ENCODE measurements around the gene TMPRSS13. TPM values are rescaled to one million over a fixed set of nuclear protein-coding genes. Genes with fewer than 3 reads are reported as not detected.
A peak's percentile ranks its signal among the peaks of the same experiment; 100 is the strongest.

The TMPRSS13 gene
- total RNA-seq, 1 experiment from 2014 or later: 0.50 TPM

DNA sequence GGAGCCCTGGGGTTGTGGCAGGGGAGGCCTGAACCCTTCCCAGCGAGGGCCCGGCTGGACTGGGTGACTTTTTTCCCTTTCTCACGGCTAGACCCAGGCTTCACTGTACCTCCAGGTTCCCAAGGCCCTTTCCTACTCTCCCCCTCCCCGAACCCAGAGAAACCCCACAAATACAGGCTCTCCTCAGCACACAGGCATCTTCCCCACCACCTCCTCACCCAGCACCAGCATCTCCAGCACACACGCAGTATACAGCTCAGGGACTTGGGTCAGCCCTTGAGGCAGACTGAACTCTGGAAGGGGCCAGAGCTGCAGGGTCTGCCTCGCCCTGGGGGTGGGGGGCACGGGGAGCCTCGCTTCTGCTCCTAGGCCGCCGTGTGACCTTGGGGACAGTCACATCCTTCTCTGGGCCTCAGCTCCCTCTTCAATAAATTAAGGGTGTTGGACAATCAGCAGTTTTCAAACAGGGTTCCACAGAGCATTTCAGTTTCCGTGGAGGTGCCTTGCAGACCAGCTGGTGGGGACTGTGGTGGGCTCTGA lies 4.5 kb downstream of the TMPRSS13 start:
- Histone ChIP-seq H3K79me1 (ENCODE audit: insufficient read depth, low read depth, low read length, poor library complexity, severe bottlenecking) (no peaks in the 10 kb centered on the region), H2BK120ac (ENCODE audit: low read depth, low read length, poor library complexity, severe bottlenecking) (no peak overlapping the region), H3K56ac (ENCODE audit: insufficient read length, low read depth, low read length) (no peak overlapping the region), H2AK5ac (ENCODE audit: insufficient read length, low read length) (no peak overlapping the region), H3K4ac (ENCODE audit: low read depth, low read length) (no peak overlapping the region), H2BK20ac (ENCODE audit: low read depth, low read length, poor library complexity, severe bottlenecking) (no peak overlapping the region), H3K27me3 (ENCODE audit: insufficient read depth, low read length) (no peaks in the 10 kb centered on the region), H2BK12ac (ENCODE audit: insufficient read length, low read depth, low read length) (no peak overlapping the region), H4K91ac (ENCODE audit: insufficient read length, low read depth, low read length) (no peak overlapping the region), H3K4me1 (ENCODE audit: insufficient read depth, low read length) (peaks cover 4% of the 10 kb centered on the region; the same call in 1 of the 2 replicates), H3K9me3 (ENCODE audit: control insufficient read depth, low read depth, low read length) (no peaks in the 10 kb centered on the region), H3K23ac (ENCODE audit: insufficient read length, low read depth, low read length) (no peak overlapping the region), H3K18ac (ENCODE audit: insufficient read length, low read depth, low read length) (peak overlapping the region; percentile 11), H3K79me2 (ENCODE audit: insufficient read depth, low read length) (no peaks in the 10 kb centered on the region), H3K9ac (ENCODE audit: extremely low read depth, insufficient read length, low read length) (no peak overlapping the region), H3K4me2 (ENCODE audit: insufficient read depth, insufficient read length, low read length) (no peak overlapping the region), H2BK15ac (ENCODE audit: low read depth, low read length) (no peak overlapping the region; the same call in 1 of the 2 replicates), H4K20me1 (ENCODE audit: control insufficient read depth, insufficient read depth, insufficient read length) (no peaks in the 10 kb centered on the region), H4K5ac (ENCODE audit: insufficient read length, low read depth, low read length) (no peak overlapping the region), H4K8ac (replicated peaks; ENCODE audit: insufficient read length, low read depth, low read length) (no peak overlapping the region), H3K14ac (ENCODE audit: insufficient read depth, low read length) (no peak overlapping the region; the same call in 1 of the 2 replicates), H3K27ac (ENCODE audit: insufficient read length, low read depth, low read length) (no peak overlapping the region), H2BK5ac (ENCODE audit: insufficient read length, low read length) (no peak overlapping the region), H3T11ph (ENCODE audit: low read length) (no peak overlapping the region), H2AFZ (ENCODE audit: low read length) (no peak overlapping the region), H3K23me2 (ENCODE audit: insufficient read length, low read depth, low read length, poor library complexity, severe bottlenecking) (no peaks in the 10 kb centered on the region)
- H3K9me3 Mint-ChIP-seq: no peaks in the 10 kb centered on the region
- DNase-seq: no peak
- H3K4me1 Mint-ChIP-seq: peaks cover 15 to 16% of the 10 kb centered on the region in 2 experiments
- H3K4me3 Mint-ChIP-seq: no peak overlapping the region
- H3K27ac Mint-ChIP-seq: no peak overlapping the region; a peak in 1 of 7 replicates
- no CpG with 5 or more reads among the region's 11 CpGs for WGBS (ENCODE audit: extremely low coverage, insufficient read length, low lambda C conversion rate)
- peaks cover 14% of the 10 kb centered on the region for H3K27me3 Mint-ChIP-seq (ENCODE audit: low read depth)
- TF ChIP-seq, protein P1, sequence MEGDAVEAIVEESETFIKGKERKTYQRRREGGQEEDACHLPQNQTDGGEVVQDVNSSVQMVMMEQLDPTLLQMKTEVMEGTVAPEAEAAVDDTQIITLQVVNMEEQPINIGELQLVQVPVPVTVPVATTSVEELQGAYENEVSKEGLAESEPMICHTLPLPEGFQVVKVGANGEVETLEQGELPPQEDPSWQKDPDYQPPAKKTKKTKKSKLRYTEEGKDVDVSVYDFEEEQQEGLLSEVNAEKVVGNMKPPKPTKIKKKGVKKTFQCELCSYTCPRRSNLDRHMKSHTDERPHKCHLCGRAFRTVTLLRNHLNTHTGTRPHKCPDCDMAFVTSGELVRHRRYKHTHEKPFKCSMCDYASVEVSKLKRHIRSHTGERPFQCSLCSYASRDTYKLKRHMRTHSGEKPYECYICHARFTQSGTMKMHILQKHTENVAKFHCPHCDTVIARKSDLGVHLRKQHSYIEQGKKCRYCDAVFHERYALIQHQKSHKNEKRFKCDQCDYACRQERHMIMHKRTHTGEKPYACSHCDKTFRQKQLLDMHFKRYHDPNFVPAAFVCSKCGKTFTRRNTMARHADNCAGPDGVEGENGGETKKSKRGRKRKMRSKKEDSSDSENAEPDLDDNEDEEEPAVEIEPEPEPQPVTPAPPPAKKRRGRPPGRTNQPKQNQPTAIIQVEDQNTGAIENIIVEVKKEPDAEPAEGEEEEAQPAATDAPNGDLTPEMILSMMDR (conservative IDR thresholded peaks at IDR 0.05): no peak
- H3K36me3 Mint-ChIP-seq (ENCODE audit: insufficient read depth in 1 of 3, low read depth in 3 of 3): no peaks in the 10 kb centered on the region
